H1 (cell line): ENCODE data around the gene ZNF483. TPM values are rescaled to one million over a fixed set of nuclear protein-coding genes. Genes with fewer than 3 reads are reported as not detected.
"Not testable (repeated sequence)": the region's sequence is repeated elsewhere in the genome, so short reads cannot be mapped to it uniquely, and the experiment has no call there.

ENCODE experiments used
- CTCF ChIA-PET: fragments of 300-600 bp; sonication (Branson Sonifier 250); formaldehyde crosslinking; loops from one replicate; lab custom pipeline; 2021; ENCODE audit not compliant: partially characterized antibody; lab: Charles Lee
- POLR2A ChIA-PET: fragments of 300-600 bp; sonication (Branson Sonifier 250); formaldehyde crosslinking; loops from one replicate; lab custom pipeline; 2021; ENCODE audit warnings: inconsistent platforms; ENCODE audit not compliant: partially characterized antibody; lab: Charles Lee
- DNase-seq, 2 experiments: peaks; one replicate each; pipeline versions ENCODE4 v3.0.0 to v3.0.0-alpha.2; 2010 to 2022; ENCODE audit warnings: low spot score in 2 of 2, low read depth in 1 of 2, mixed read lengths in 1 of 2
- FAIRE-seq: peaks from 2 replicates; lab custom pipeline; 2011; peaks lifted over from hg19 to GRCh38; lab: Jason Lieb, UNC
- H2AFZ ChIP-seq: 2 replicates; pipeline ENCODE4 v1.8.1; 2012; ENCODE audit warnings: low read length, inconsistent platforms
- H2AK5ac ChIP-seq: 2 replicates; pipeline ENCODE4 v1.6.1; 2013; ENCODE audit warnings: low read depth, low read length
- H2BK120ac ChIP-seq: replicated peaks from 2 replicates; pipeline ENCODE3; 2013; ENCODE audit warnings: low read depth, low read length, inconsistent platforms
- H2BK12ac ChIP-seq: 2 replicates; pipeline ENCODE4 v1.6.1; 2013; ENCODE audit warnings: low read depth, low read length
- H2BK15ac ChIP-seq: 2 replicates; pipeline ENCODE4 v1.6.1; 2013; ENCODE audit warnings: low read length
- H2BK20ac ChIP-seq: 2 replicates; pipeline ENCODE4 v1.6.1; 2013; ENCODE audit warnings: low read length
- H2BK5ac ChIP-seq: 2 replicates; pipeline ENCODE4 v1.6.1; 2013; ENCODE audit warnings: low read depth, low read length
- H3K14ac ChIP-seq: 2 replicates; pipeline ENCODE4 v1.6.1; 2013; ENCODE audit warnings: inconsistent platforms; ENCODE audit not compliant: insufficient read length
- H3K18ac ChIP-seq: 2 replicates; pipeline ENCODE4 v1.6.1; 2013; ENCODE audit warnings: low read length; ENCODE audit errors: extremely low read depth
- H3K23ac ChIP-seq: 2 replicates; pipeline ENCODE4 v1.6.1; 2013; ENCODE audit warnings: inconsistent platforms; ENCODE audit not compliant: insufficient read length
- H3K23me2 ChIP-seq: 2 replicates; pipeline ENCODE4 v1.6.1; 2013; ENCODE audit warnings: low read depth, low read length
- H3K27ac ChIP-seq: 2 replicates; pipeline ENCODE4 v1.6.1; 2011; ENCODE audit warnings: low read depth, low read length, inconsistent platforms
- H3K27me3 ChIP-seq, 4 experiments: replicated peaks in 1 of 4; 1 replicate in 1 of 4; 2 replicates in 3 of 4; pipeline versions ENCODE4 v1.6.1 to v1.8.1; 2011 to 2013; ENCODE audit warnings: low read length in 3 of 4, mild to moderate bottlenecking in 3 of 4, inconsistent platforms in 2 of 4, mixed read lengths in 2 of 4, moderate library complexity in 1 of 4; ENCODE audit not compliant: control insufficient read depth in 3 of 4, insufficient read depth in 3 of 4; ENCODE audit errors: extremely low read depth in 1 of 4
- H3K36me3 ChIP-seq, 4 experiments: 2 replicates each; pipeline versions ENCODE4 v1.6.1 to v1.8.1; 2011 to 2013; ENCODE audit warnings: mild to moderate bottlenecking in 4 of 4, low read length in 3 of 4, moderate library complexity in 2 of 4, control low read depth in 1 of 4, inconsistent platforms in 1 of 4; ENCODE audit not compliant: insufficient read depth in 4 of 4, control insufficient read depth in 2 of 4
- H3K4ac ChIP-seq: replicated peaks from 2 replicates; pipeline ENCODE3; 2013; ENCODE audit warnings: low read length, low read depth, mixed read lengths, inconsistent platforms; ENCODE audit not compliant: insufficient read length
- H3K4me1 ChIP-seq, 4 experiments: replicated peaks in 1 of 4; 1 replicate in 1 of 4; 2 replicates in 3 of 4; pipeline versions ENCODE4 v1.6.1 to v1.8.1; 2011 to 2013; ENCODE audit warnings: low read length in 3 of 4, inconsistent platforms in 2 of 4, mixed read lengths in 1 of 4; ENCODE audit not compliant: insufficient read depth in 4 of 4, control insufficient read depth in 3 of 4
- H3K4me2 ChIP-seq, 2 experiments: 2 replicates each; pipeline versions ENCODE4 v1.6.1 to v1.8.1; 2011 to 2013; ENCODE audit warnings: low read depth in 2 of 2, low read length in 2 of 2, control low read depth in 1 of 2, inconsistent platforms in 1 of 2, mild to moderate bottlenecking in 1 of 2; ENCODE audit not compliant: insufficient read depth in 1 of 2
- H3K4me3 ChIP-seq, 4 experiments: fragments of 200-600, 300-600 bp in 1 of 4; sonication (generic), shearing (Covaris generic), sonication (Bioruptor Twin) in 1 of 4; 2 replicates each; pipeline versions ENCODE4 v1.5.1 to v1.8.1; 2011 to 2016; ENCODE audit warnings: low read length in 4 of 4, low read depth in 3 of 4, control low read depth in 2 of 4, inconsistent platforms in 2 of 4, mild to moderate bottlenecking in 2 of 4, mixed read lengths in 1 of 4, moderate library complexity in 1 of 4; ENCODE audit not compliant: insufficient read depth in 2 of 4; ENCODE audit errors: extremely low read depth in 1 of 4
- H3K56ac ChIP-seq: replicated peaks from 2 replicates; pipeline ENCODE3; 2013; ENCODE audit warnings: low read depth, mild to moderate bottlenecking, mixed read lengths, low read length, inconsistent platforms; ENCODE audit not compliant: insufficient read length
- H3K79me1 ChIP-seq: 2 replicates; pipeline ENCODE4 v1.6.1; 2013; ENCODE audit warnings: low read depth, low read length, control low read depth
- H3K79me2 ChIP-seq, 2 experiments: 2 replicates each; pipeline versions ENCODE4 v1.6.1 to v1.8.1; 2012 to 2013; ENCODE audit warnings: low read length in 2 of 2, mild to moderate bottlenecking in 2 of 2, inconsistent platforms in 1 of 2; ENCODE audit not compliant: insufficient read depth in 2 of 2, control insufficient read depth in 1 of 2
- H3K9ac ChIP-seq, 4 experiments: replicated peaks in 1 of 4; 1 replicate in 1 of 4; 2 replicates in 3 of 4; pipeline versions ENCODE4 v1.6.1 to v1.8.1; 2011 to 2013; ENCODE audit warnings: low read depth in 3 of 4, low read length in 3 of 4, control low read depth in 2 of 4, mild to moderate bottlenecking in 2 of 4, moderate library complexity in 2 of 4, inconsistent platforms in 1 of 4; ENCODE audit errors: extremely low read depth in 1 of 4
- H3K9me3 ChIP-seq, 2 experiments: 2 replicates each; pipeline versions ENCODE4 v1.6.1 to v1.8.1; 2012 to 2013; ENCODE audit warnings: mild to moderate bottlenecking in 2 of 2, moderate library complexity in 2 of 2, control low read depth in 1 of 2, inconsistent platforms in 1 of 2, low read depth in 1 of 2, low read length in 1 of 2, mixed read lengths in 1 of 2; ENCODE audit not compliant: insufficient read depth in 2 of 2
- H4K20me1 ChIP-seq, 2 experiments: replicated peaks in 1 of 2; 2 replicates each; pipeline versions ENCODE3 to v1.8.1; 2011 to 2013; ENCODE audit warnings: inconsistent platforms in 2 of 2, low read length in 2 of 2, mild to moderate bottlenecking in 1 of 2; ENCODE audit not compliant: insufficient read depth in 2 of 2, control insufficient read depth in 1 of 2
- H4K5ac ChIP-seq: 2 replicates; pipeline ENCODE4 v1.6.1; 2013; ENCODE audit warnings: low read length, low read depth, mixed read lengths, inconsistent platforms; ENCODE audit not compliant: insufficient read length
- H4K8ac ChIP-seq: 2 replicates; pipeline ENCODE4 v1.8.0; 2013; ENCODE audit warnings: mild to moderate bottlenecking, moderate library complexity, low read length, inconsistent platforms; ENCODE audit not compliant: insufficient read depth; ENCODE audit errors: extremely low read depth
- H4K91ac ChIP-seq: replicated peaks from 2 replicates; pipeline ENCODE3; 2013; ENCODE audit warnings: low read length, mixed read lengths, inconsistent platforms; ENCODE audit not compliant: insufficient read length
- E2F6 ChIP-seq: IDR thresholded peaks from 2 replicates; pipeline ENCODE4 v1.6.1; 2012; ENCODE audit warnings: inconsistent platforms
- HDAC6 ChIP-seq: IDR thresholded peaks from one replicate; pipeline ENCODE4 v1.7.1; 2012; ENCODE audit warnings: low read depth, mild to moderate bottlenecking, inconsistent platforms, low read length, moderate library complexity
- SP4 ChIP-seq: IDR thresholded peaks from 2 replicates; pipeline ENCODE4 v1.6.1; 2012; ENCODE audit warnings: low read length, inconsistent platforms
- TBP ChIP-seq: IDR thresholded peaks from 2 replicates; pipeline ENCODE4 v1.6.1; 2011; ENCODE audit warnings: low read depth, low read length, improper control_type of control experiment
- TEAD4 ChIP-seq: IDR thresholded peaks from 2 replicates; pipeline ENCODE4 v1.6.1; 2012; ENCODE audit warnings: low read depth, low read length, inconsistent platforms, mixed read lengths
- WGBS, 2 experiments: shearing (Covaris generic) in 1 of 2; methylation state at CpG; one replicate each; pipeline versions ENCODE4 v1.1.6 to v1.1.7; 2013 to 2015; ENCODE audit warnings: low lambda C conversion rate in 2 of 2, mixed read lengths in 2 of 2, inconsistent platforms in 1 of 2, low coverage in 1 of 2, missing lambda C conversion rate in 1 of 2; ENCODE audit not compliant: insufficient replicate concordance in 2 of 2, insufficient coverage in 1 of 2, insufficient read length in 1 of 2; ENCODE audit errors: extremely low coverage in 1 of 2, missing lambda C conversion rate in 1 of 2; 5-methylcytosine and 5-hydroxymethylcytosine counted together
- polyA plus RNA-seq, 7 experiments: library from polyadenylated mRNA; depleted of rRNA in 3 of 7; stranded (reverse) in 5 of 7; unstranded in 2 of 7; fragments of >200 nt in 5 of 7; fragments of 200-250 nt in 2 of 7; gene quantifications; 1 replicate in 5 of 7; 2 replicates in 1 of 7; 4 replicates in 1 of 7; pipeline versions ENCODE4 v1.2.1 to v1.2.3, GENCODE V29; 2011 to 2013; ENCODE audit warnings: missing spikeins in 2 of 7, mixed read lengths in 2 of 7
- total RNA-seq: library from RNA; stranded (reverse); fragmentation: NEBNext Ultra II Directional; extraction: Animal tissue kit (Norgen Biotek cat#: 25700); gene quantifications from 2 replicates; pipeline ENCODE4 v1.2.1, GENCODE V29; 2021

ZNF483 gene
- total and polyA plus RNA-seq, 2 of the 8 experiments (the other 6 are each of a cell fraction or from before 2014, with no cell fraction given), result 4.8 to 83.8 TPM

GRCh38 chr9:111548623-111549022, 23.6 kb downstream of the ZNF483 start (continued):
- TF ChIP-seq E2F6, result no peak
- no peak for TF ChIP-seq HDAC6
- TF ChIP-seq SP4, result no peak
- no peak for TF ChIP-seq TEAD4
- no peak for TF ChIP-seq TBP

- H3K36me3 ChIP-seq, result peaks cover 0 to 21% (median 7%) of the 10 kb centered on the region in 4 experiments; a peak in 3 of 8 replicates
- H2BK5ac ChIP-seq, H3K79me2 ChIP-seq, H2BK12ac ChIP-seq, H3K4ac ChIP-seq, H3K56ac ChIP-seq, H3K4me2 ChIP-seq, H3K18ac ChIP-seq, H3K14ac ChIP-seq, H3K23me2 ChIP-seq, H3K4me3 ChIP-seq, H4K5ac ChIP-seq, H3K4me1 ChIP-seq, H3K27ac ChIP-seq, CTCF ChIA-PET, H2AK5ac ChIP-seq, H4K91ac ChIP-seq, H2BK15ac ChIP-seq, H4K8ac ChIP-seq, FAIRE-seq, H3K9me3 ChIP-seq, H3K9ac ChIP-seq, H2BK120ac ChIP-seq, H3K23ac ChIP-seq, H2BK20ac ChIP-seq, H3K27me3 ChIP-seq, H4K20me1 ChIP-seq, H3K79me1 ChIP-seq, H2AFZ ChIP-seq, DNase-seq: not testable (repeated sequence)
- POLR2A ChIA-PET, result interaction anchor here (0.6 to 3.5 kb wide), 4 partner anchors 13 to 72 kb away, joined by 3 to 26 read pairs (median 6); partner anchors contain the start of gene ECPAS
- WGBS, 2 experiments, result 86% methylated on average over 2 of the region's 2 CpGs; no CpG with 5 or more reads in 1 of the 2 experiments
These were observed 30.4 kb downstream of the ZNF483 start for GRCh38 chr9:111555425-111555824.
